NCI-H446 (cell line): ENCODE measurements around the gene QTRT2.

Source experiments
- DNase-seq, 2 experiments: peaks; one replicate each; lab custom pipeline; 2025; lab: John Stamatoyannopoulos, UW

Gene QTRT2

DNA sequence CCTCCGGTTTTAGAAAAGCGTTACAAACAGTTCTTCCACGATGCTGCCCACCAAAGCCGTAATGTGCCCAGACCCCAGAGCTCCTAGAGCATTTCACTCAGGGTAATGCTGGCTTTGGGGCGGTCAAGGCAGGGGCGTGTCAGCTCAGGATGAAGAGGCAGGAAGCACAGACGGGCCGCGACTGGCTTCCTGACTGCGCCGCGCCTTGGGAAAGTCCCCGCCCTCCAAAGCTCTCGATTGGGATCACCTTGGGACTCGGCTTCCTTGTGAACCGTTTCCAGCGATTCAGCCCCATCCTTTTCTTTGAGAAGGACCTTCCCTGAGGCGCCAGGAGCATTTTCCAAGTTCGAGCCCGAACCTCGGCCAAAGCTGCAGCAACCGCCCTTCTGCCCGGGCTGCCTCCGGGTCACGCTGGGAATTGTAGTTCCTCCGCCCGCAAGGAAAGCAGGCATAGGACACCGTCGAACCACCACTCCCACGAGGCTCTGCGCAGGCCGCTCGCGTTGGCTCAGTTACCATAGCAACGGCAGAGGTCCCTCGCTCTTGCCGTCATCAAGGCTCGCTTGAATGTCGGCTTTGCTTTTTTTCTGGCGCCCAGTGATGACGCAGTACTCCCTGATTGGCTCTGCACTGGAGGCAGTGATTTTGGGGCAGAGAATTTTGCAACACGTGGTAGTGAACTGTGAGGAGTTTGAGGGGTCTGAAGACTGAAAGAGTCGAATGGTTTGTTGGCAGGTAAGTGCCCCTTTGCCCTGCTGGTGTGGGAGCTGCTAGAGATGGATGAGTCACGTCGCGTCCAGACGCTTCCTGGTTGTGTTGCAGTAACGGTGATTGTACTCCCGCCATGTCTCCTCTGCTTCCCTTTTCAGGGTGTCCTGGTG is at the start of gene QTRT2, which contains the start of gene CCDC191:
Gene QTRT2 (plus strand): TSS at position 608 of the 881 bp plus-strand sequence. CDS start 8,521 bp downstream, outside the sequence.
Gene CCDC191 (minus strand): TSS at position 397 of the 881 bp plus-strand sequence. CDS start 60 bp downstream, at position 337.
- DNase-seq: peak; percentile 98 to 100

DNA sequence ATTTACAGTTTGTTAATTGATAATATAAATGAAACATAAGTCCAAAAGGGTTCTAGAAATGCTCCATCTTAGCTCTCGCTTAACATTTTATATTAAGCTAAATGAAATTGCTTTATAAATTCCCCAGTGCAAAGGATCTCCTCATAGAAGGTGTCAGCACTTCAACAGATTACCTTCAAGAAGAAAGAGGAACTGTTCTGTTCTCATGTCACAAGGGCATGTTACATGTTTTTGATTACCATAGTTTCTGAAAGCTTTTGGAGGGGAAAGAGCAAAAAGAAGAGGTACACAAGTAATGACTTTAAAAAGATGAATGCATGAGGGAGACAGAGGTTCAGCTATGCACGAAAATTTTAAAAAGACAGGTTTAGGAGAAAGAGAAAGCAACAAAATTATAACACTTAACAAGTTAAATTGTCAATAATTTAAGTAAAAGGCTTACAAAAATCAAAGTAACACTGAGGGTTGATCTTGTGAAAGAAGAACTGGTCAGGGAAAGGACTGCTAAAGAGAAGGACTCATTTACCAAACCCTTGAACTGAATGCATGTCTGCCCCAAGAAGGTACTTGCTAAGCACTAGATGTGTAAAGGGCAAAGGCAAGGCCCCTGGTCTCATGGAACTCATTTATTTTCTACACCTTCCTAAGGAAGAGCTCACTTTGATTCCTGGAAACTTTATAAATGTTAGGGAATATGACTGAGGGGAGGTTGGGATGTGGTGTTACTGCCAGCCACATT is 45.3 kb upstream of the QTRT2 start:
- DNase-seq: no peak

DNA sequence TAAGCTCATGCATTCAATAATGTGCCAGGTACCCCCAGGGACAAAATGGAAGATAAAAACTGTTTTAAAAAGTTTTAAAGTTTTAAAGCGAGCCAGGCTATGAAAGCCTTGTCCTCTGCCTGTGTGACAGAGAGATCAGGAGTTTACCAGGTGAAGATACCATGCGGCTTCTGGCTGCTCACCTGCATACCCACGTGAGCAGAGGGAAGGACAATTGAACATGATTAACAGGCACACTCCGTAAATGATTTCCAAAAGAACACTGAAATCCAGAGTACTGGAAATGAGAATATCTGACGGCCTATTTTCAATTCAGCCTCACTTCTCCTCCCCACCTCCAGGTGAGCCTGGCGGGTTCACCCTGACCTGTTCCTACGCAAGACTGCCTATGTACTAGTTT is 42.3 kb upstream of the QTRT2 start:
- DNase-seq: no peak

DNA sequence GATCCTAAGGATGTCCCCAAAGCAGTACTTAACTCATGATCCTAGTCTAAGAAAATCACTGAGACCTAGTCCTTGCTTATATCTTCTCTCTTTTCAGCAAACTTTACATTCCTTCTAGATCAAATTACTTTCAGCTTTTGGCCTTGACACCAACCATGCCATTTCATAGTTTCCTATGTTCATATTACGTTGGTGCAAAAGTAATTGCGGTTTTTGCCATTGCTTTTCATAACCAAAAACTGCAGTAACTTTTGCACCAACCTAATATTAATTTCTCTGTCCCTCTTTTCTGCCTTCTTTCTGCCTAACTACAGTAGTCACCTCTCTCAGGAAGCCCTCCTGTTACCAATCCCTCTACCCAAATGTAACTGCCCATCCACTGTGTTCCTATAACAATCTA is 37.1 kb upstream of the QTRT2 start:
- DNase-seq: no peak

DNA sequence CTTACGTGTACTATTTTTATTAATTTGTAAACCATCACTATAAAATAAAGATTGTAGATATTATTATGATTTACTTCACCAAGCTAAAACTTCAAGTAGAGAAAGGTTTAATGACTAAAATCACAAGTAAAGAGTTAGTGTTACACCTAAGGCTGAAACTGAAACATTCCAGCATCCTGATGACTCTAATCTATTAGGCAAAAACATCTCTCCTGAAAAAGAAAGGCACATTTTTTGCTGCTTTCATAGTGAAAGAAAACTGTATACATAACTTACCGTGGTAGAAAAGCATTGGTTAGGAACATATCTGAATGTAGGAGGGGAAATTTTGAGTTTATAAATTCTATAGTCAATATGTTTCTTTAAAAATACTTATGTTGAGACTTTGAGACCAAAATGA is 35.6 kb upstream of the QTRT2 start:
- DNase-seq: no peak

DNA sequence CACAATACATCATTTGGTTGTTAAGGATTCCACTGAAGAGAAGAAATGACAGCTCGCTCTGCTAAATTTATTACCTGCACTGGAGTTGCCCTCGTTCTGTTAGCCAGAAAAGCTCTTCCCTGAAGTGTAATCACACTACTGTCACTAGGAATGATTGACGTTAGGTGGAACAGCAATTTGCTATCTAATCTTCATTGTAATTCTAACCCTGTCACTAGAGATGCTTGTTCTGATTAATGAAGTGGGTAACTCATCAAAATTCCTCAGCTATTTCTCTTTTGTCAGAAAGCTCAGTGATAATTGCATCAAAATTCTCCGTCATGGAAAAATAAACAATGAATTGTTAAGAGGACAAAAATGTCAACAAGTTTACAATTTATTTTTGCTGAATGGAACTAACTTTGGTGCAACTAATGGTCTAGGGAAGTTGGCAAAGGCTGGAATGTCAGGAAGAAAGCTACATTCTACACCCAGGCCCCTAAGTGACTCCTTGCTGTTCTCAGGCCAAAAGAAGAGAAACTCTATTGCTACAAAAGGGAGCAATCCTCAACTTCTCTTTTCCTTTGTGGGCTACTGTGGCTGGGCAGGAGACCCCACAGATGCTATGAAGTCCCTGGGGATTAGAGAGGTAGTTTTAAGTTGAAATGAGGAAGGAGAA is 34.3 kb upstream of the QTRT2 start:
- DNase-seq: no peak

DNA sequence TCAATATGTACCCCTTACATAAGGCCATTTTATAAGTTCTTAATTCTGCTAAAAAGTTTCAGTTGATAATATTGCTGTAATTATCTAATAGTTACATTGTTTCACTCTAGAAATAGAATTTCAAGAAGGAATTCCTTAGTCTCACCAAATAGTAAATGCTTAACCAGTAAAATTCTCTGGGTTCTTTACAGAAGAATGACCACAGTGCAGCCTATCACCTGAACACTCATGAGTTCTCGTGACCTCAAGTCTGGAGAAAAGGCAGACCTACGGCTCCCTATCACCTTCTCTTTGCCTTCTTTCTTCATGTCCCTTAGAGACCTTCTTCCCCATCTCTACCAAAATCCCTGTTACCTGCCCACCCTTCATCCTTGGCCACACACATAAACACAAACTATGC is 31.1 kb upstream of the QTRT2 start:
- no peak for DNase-seq

DNA sequence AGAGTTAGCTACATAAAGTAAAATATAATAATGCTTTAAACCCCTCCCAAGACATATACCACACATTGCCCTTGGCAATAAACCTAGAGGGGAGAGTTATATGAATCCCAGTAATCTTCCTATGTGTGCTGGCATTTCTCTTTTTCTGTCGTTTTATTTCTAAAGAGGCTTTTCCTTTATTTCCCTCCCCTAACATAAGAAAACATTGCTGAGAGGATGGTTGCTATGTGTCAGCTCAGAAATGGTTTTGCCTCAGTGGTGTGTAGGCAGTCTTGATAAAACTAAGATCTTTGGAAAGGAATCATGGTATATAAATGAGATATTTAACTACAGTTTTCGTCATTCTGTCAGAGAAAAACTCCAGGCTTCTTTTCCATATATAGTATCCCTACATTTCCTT is 30.2 kb upstream of the QTRT2 start:
- no peak for DNase-seq

DNA sequence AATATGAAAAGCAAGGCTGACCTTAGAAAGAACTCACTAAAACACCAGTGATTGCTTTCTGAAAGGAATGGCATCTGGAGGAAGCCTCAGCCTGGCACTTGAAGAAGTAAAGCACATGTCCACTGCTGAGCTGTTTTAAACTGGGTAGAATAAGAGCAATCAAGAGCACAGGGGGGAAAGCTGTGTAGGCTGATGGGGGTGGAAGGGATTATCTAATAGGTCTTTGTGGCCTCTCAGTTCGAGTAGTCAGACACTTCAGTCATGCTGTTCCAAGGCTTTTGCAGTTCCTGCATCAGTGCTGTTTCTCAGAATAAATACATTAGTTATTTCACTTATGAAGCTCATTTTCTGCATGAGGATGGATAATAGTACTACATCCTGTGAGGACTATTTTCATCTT is 22.8 kb upstream of the QTRT2 start:
- no peak for DNase-seq

DNA sequence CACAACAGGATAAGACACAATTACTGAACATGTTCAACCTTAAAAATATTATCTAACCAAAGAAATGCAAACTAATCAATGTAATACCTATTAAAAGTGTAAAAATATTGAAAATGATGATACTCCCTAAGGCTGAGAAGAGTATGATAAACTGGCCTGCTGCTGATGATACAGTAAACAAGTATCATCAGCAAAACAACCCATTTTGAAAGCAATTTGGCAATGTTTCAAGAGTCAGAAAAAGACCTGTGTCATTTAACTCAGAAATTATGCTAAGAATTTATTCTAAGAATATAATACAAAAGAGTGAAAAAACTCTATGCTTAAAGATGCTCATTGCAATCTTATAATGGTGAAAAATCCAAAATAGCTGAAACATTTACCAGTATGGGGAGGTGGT is 22.3 kb upstream of the QTRT2 start:
- no peak for DNase-seq

DNA sequence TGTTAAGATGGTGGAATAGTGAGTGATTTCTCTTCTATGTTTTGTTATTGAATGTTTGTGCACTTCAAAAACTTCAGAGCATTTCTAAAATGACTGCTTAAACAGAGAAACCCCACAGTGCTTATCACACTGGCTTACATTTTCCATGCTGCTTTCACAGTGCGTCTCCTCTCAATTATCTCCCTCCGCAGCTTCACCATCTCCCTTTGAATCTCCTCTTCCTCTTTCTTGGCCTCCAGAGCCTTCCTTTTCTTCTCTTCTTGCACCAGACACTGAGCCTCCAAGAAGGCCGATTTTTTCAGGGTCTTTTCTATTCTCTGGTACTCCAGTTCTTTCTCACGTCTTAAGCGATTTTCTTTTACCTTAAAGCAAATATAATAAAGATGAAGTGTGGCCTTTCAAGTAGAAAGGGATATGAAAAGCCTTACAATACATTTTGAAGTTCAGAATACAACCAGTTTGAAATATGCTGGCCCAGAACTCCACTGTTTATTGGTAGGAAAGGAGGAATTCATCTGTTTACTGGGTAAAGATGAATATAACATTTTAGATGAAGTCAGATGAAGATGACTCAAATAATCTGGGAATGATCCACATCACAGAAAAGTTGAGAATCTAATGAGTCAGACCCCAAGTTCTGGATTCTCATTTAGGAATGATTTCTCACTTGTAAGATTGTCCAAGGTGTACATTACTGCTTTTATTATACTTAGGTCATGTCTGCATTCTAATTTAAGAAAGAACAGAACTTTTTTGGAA is 21.6 kb upstream of the QTRT2 start:
- no peak for DNase-seq

DNA sequence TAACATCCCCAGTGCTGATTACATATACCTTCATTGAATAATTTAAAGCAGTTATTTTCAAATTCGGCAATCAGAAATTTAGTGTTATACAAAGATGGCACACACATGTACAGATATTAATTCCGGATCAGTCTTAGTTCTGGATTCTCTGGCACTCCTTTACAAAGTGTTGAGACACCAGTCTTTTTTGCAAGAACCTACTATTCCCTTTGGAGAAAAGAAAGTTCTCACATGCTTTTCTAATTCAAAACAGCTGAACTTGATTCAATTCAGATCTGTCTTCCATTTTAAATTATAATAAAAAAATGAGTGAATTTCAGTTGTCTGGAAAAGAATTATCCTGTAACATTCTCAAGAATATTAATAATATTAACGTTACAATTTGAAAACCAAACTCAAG is 20.6 kb upstream of the QTRT2 start:
- DNase-seq: no peak

DNA sequence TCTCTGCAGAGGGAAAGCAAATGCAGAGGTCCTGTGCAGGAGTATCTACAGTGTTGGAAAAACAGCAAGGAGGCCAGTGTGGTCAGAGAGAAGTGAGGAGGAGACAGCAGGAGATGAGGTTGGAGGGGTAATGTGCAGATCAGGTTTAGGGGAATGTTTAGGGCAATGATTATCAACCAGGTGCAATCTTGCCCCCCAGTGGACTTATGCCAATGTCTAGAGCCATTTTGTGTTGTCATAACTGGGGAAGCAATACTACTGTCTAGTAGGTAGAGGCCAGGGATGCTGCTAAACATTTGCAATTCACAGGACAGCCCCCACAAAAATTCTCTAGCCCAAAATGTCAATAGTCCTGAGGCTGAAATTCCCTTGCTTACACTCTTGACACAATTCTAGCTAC is 13.3 kb upstream of the QTRT2 start:
- DNase-seq: no peak

DNA sequence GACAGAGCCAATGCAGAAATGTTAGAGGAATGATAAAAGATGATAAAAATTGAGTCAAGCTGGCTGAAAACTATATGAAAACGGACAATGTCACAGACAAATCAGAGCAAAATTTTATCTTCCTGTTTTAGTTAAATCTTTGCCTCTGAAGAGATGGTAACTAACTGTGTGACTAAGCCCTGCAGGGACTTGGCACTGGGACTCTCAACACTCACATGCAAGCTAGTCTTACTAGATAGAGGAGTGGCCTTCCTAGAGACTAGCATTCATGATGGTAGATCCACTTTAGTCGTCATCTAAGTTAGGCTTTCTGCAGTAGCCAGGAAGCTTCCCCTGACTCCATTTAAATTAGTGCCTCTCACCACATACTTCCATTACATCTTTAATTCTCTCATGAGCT is 4.3 kb upstream of the QTRT2 start:
- no peak for DNase-seq

DNA sequence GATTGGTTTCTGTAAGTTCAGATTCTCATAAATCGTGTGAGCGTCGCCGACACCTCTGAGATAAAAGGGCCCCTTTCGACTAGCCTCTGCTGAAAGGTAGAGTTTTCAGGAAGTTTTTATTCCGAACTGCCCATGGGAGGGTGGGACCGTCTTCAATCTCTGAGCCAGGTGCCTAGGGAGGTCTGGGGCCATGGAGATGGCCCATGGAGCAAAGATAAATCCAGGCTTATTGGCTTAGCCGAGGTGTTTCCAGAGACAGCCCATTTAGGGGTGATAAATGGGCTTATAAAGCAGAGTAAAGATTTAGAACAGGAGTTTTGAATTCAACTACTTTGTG is 442 bp downstream of the QTRT2 start:
- DNase-seq: no peak

DNA sequence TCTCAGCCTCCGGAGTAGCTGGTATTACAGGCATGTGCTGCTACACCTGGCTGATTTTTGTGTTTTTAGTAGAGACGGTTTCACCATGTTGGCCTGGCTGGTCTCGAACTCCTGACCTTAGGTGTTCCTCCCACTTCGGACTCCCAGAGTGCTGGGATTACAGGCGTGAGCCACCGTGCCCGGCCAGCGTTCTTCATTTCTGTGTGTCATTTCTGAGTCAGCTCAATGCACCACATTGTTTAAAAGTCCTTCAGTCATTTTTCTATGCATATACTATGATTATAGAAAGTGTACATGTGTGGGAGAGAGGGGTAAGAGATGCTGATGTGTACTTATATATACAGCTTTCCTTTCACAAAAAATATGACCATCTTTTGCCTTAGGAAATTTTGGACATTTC is 2.1 kb downstream of the QTRT2 start:
- no peak for DNase-seq

DNA sequence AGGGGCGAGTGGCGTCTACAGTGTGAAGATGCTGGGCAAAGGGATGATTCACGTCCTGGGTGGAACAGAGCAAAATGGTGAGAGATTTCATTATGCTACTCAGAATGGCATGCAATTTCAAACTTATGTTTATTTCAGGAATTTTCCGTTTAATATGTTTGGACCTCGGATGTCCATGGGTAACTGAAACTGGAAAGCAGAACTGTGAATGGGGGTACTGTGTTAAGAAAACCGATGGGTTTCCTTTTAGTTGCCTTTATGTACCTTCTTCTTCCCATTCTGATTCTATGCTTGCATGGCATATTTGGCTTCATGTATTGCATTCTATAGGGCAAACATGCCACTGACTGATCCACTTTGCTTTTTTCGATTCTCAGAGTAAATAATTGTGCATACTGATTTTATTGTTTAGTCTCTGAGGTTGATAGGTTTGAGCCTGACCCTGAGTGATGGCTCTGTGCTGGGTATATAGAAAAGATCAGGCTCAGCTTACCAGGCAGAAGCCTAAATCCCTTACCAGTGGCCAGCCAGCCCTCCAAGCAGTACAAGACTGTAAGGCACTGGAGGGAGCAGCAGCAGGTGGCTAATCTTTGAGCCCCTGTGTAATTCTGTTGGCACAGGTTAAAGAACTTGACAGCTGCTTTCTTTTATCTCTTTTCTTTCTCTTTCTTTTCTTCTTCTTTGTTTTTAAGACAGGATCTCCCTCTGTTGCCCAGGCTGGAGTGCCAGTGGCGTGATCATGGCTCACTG is 4.5 kb downstream of the QTRT2 start:
- no peak for DNase-seq

DNA sequence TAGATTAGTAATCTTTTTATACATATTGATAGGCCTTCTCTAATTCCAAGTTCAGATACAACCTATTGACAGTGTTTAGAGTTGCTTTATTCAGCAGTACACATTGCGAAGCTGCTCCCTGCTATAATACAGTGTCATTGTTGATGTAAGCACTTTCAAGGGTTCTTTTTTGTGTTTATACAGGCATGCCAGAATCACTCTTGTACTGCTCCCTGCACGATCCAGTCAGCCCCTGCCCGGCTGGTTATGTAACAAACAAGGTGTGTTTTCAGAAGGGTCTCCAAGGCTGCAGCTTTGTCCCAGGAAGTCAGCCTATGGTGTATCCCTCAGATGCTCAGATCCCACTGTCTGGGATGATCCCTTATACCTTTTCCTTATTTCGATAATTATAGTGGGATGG is 11.3 kb downstream of the QTRT2 start:
- DNase-seq: no peak

DNA sequence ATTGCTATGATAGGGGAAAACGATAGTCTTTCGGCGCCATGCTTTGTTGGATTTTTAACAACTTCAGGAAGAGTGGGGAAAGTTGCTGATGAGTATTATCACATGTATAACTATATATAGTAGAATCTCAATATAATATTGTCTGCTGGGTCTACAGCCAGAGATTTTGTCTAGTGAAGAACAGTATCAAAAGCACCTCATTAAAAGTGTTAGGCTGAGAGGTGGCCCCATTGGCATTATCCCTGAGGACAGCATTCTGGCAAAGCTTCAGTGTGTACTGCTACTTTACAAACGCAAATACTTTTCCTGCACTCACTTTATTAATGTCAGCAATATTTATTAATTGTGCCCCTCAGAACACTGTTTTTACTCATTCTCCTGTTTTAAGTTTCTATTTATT is 11.8 kb downstream of the QTRT2 start:
- DNase-seq: no peak

DNA sequence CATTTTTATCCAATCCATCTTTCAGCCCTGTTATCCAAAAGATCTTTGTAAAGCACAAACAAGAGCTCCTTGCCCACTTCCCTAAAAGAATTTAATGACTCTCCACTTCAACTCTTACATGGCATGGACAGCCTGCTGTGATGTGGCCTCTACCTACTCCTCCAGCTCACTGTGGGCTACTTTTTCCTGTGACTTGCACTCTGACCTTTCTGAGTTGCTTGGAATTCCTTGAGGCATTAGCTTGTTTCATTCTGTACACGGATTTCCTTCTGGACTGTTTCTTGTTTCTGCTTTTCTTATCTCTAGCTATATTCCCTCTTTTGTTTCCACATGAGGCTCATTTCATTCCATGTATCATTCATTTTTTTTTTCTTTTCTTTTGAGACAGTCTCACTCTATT is 15.2 kb downstream of the QTRT2 start:
- DNase-seq: no peak

DNA sequence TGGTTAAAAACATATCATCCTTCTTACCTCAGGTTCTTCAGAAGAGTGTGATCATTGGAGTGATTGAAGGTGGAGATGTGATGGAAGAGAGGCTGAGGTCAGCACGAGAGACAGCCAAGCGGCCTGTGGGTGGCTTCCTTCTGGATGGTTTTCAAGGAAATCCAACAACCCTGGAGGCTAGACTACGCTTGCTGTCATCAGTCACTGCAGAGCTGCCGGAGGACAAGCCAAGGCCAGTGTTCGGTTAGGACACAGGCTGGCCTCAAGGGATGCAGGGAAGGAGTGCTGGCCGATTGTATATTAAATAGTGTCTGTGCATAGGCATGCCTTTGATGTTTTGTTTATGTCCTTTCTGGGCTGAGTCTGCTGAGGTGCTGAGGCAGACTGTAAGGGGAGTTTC is 20.2 kb downstream of the QTRT2 start:
- DNase-seq: no peak
